ENCODE measurements around the gene RAB39A. TPM values are rescaled to one million over a fixed set of nuclear protein-coding genes. Genes with fewer than 3 reads are reported as not detected.

Gene RAB39A
- total RNA-seq, 1 experiment from 2014 or later = 1.1 TPM

DNA sequence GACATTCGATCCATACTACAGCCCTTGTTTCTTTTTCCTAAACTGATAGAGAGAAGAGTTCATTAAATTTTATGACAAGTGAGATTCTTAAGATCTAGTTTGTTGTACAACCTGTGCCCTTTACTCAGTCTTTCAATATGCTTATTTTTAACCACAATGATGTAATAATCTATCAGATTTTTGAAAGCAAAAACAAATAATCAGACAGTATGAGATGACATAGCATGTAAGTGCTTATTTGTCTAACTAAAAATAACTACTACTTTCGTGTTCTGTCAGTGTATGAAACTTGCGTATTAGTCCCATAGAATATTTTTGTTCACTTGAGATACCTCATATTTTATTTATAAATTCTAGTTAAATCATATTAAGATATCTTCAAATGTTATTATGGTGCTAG lies 33.2 kb downstream of the RAB39A start:
- no peak for DNase-seq (ENCODE audit: low read depth)

DNA sequence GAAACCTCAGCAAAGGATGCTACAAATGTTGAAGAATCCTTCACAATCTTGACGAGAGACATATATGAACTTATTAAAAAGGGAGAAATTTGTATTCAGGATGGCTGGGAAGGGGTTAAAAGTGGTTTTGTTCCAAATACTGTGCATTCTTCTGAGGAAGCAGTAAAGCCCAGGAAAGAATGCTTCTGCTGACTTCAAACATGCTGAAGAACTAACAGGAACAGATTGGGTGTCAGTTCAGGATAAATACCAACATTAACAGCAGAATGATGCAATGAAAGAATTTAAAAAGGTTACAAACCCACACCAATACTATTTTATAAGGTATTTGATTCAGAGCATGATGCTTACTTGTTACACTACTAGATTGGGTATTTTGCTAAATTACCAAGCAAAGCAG lies 33.9 kb downstream of the RAB39A start:
- DNase-seq (ENCODE audit: low read depth) = no peak

DNA sequence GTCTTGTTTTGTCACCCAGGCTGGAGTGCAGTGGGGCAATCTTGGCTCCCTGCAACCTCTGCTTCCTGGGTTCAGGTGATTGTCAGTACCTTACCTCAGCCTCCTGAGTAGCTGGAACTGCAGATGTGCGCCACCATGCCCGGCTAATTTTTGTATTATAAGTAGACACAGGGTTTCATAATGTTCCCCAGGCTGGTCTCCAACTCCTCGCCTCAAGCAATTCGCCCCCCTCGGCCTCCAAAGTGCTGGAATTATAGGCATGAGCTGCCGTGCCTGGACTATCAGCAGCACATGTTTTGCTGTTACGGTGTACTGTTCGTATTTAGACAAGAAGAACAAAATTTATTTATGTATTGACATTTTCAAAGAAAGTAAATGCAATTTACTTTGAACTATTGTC lies 34.8 kb downstream of the RAB39A start:
- DNase-seq (ENCODE audit: low read depth) = no peak

DNA sequence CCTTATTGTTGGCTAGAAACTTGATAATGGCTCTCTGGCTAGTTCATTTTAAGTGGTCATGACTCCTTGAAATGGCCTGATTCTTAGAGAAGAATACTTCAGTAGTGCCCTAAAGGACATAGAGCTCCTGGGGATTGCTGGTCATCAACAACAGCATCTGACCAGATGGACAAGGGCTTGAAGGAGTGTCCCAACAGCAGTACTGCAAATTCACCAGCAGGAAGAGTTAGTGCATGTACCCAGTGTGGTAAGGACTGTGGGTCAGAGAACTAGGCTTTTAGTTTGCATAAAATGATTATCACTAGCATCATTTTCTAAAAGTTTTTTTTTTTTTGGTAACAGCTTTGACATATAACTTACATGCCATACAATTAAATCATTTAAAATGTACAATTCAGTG lies 41.0 kb downstream of the RAB39A start:
- peak; percentile 7 for DNase-seq (ENCODE audit: low read depth)

DNA sequence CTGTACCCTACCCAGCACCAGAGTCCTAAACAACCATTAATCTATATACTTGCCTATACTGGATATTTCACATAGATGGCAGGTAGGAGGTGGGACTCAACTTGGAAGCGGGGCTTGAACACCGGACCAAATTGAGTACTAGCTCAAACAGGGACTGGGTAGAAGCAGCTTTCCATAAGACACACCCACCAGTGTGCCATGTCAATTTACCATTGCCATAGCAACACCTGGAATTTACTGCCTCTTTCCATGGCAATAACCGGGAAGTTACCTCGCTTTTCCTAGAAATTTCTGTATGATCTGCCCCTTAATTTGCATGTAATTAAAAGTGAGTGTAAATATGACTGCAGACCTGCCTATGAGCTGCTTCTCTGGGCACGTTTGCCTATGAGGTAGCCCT lies 41.8 kb downstream of the RAB39A start:
- no peak for DNase-seq (ENCODE audit: low read depth)

DNA sequence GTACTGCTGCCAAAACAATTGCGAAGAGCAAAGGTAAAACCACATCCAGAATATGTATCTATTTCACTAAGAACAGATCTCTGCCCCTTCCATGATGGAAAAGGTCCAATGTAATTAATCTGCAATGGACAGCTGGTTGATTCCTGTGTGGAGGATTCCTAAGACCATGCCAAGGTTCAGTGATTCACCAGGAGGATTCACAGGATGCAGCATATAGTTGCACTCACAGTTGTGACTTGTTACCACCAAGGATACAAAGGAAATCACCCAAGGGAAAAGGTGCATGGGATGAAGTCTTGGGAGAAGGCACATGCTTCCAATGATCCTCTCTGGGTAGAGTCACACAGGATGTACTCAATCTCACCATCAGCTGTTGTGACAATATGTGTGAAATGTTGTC lies 45.4 kb downstream of the RAB39A start:
- DNase-seq (ENCODE audit: low read depth) = no peak

DNA sequence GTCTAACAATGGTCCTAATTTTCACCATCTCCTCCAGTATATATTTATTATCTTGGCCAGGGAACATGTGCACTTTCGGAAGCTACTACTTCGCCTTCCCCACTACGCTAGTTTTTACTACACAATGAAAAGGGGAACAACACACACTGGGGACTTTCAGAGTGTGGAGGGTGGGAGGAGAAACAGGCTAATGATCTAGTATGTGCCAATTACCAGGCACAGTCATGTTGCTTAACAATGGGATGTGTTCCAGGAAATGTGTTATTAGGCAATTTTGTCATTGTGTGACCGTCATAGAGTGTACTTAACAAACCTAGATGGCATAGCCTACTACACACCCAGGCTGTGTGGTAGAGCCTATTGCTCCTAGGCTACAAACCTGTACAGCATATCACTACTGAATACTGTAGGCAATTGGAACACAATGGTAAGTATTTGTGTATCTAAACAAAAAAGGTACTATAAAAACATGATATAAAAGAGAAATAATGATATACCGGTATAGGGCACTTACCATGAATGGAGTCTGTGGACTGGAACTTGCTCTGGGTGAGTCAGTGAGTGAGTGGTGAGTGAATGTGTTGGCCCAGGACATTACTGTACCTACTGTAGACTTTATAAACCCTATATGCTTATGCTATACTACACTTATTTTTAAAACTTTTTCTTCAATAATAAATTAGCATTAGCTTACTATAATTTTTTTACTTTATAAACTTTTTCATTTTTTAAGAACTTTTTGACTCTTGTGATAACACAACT lies 60.3 kb downstream of the RAB39A start:
- no peak for DNase-seq (ENCODE audit: low read depth)

DNA sequence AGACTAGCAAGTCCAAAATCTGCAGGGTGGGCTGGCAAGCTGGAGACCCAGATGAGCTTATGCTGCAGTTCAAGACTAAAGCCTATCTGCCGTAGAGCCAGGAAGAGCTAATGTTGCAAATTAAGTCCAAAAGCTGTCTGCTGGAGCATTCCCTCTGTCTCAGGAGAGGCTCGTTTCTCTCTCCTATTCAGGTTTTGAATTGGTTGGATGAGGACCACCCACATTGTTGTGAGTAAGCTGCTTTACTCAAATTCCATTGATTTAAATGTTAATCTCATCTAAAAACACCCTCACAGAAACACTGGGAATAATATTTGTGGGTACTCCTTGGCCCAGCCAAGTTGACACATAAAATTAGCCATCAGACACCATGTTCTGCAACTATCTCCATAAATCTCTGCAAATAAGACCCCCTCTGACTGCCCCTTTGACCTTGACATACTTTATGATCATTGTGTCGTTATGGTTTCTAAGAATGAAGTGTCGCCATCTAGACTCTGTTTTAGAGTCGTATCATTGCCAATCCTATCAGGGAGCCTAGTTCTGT lies 63.7 kb downstream of the RAB39A start:
- no peak for DNase-seq (ENCODE audit: low read depth)

DNA sequence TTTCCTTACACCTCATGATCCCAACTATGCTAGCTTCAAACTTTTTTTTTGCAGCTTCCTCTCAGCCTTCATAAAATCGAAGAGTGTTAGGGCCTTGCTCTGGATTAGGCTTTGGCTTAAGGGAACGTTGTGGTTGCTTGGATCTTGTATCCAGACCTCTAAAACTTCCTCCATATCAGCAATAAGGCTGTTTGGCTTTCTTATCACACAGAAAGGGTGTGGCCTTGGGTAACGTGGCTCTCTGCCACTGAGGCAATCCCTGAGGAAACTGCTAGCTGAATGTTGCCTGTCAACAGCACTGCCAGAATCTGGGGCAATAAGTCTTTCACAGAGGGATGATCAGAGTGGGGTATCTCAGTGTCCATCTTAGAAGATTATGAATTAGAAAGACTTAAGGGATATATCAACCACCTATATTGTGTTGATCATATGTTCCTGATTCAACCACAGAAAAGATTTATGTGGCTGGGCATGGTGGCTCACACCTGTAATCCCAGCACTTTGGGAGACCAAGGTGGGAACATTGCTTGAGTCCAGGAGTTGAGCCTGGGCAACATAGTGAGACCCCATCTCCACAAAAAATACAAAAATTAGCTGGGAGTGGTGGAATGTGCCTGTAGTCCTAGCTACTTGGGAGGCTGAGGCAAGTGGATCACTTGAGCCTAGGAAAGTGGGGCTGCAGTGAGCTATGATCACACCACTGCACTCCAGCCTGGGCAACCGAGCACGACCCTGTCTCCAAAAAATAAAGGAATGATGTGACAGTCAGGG lies 67.9 kb downstream of the RAB39A start:
- no peak for DNase-seq (ENCODE audit: low read depth)

DNA sequence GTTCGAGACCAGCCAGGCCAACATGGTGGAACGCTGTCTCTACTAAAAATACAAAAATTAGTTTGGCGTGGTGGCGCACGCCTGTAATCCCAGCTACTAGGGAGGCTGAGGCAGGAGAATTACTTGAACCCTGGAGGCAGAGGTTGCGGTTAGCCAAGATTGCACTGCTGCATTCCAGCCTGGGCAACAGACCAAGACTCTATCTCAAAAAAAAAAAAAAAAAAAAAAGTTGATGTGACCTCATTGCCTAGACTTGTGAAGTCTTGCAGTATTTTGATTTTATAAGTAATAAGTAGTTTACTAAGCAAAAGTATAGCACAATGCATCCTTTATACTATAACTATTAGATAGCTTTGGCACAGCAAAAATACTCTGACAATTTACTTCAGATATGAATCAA lies 70.5 kb downstream of the RAB39A start:
- no peak for DNase-seq (ENCODE audit: low read depth)

DNA sequence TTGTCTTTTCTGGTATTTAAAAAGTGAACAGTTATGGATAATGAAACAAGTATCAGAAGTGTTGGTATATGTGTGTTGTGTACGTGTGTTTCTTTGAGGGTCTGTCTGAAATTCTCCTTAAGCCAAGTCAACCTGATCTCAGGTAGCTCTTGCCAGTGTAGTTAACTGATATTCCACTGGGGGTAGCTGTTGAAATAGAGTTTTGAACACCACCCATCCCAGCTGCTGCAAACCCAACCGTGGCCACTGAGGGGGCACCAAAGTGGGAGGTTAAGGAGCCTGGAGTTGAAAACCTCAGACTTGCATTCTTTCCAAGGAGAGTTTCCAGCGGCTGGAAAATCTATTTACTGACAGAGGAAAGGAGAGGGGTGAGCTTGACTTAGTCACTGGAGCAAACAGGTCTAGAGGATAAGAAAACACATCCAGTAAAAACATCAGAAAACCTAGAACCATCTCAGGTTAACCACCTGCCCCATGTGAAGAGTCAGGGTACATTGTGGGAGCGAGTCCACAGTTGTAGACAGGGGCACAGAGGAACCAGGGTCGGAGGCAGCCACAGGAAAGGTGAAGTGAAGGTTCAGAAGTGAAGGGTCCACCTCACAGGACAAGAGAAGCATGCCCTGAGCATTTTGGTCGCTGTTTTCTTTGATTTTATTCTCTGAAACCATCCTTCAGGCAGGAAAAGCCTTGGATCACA lies 71.7 kb downstream of the RAB39A start:
- DNase-seq (ENCODE audit: low read depth) = peak; percentile 47

DNA sequence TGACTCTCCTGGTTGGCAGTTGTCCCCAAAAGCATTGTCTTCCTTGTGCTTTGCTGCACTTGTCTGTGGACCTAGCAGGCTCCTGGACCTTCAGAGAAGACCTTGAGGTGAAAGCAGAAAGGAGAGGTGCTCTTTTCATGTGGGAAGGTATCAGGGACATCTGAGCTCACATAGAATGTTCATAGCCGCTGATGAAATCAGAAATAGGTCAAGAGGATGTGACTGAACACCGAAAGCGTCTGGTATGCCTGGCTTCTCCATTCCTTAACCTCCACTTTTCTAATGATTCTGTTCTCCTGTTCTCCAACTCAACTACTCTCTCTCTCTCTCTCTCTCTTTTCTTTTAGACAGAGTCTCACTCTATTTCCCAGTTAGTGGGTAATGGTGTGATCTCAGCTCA lies 74.2 kb downstream of the RAB39A start:
- DNase-seq (ENCODE audit: low read depth) = no peak

DNA sequence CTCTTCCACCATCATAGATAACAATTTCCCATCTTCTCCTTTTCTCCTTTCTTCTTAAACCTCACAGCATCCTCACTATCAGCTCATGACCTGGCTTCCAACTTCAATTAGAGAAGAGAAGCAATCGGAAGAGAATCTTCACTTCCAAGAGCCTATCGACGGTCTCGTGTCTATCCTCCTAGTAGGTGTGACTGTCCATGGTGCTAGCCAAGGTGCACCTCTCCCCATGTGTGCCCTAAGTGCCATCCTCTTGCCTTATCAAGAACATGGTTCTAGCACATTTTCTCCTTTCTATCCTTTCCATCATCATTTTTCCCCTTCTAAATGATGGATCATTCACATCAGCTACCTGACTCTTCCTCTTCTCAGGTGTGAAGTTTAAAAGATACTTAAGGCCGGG lies 75.4 kb downstream of the RAB39A start:
- no peak for DNase-seq (ENCODE audit: low read depth)

DNA sequence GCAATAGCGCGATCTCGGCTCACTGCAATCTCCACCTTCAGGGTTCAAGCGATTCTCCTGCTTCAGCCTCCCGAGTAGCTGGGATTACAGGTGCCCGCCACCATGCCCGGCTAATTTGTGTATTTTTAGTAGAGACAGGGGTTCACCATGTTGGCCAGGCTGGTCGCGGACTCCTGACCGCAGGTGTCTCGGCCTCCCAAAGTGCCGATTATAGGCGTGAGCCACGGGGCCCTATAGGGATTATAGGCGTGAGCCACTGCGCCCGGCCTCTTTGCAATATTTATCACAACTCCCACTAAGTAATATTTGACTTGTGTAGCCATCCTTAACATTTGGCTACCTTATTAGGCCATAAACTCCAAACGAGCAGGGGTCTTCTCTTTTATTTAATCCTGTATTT lies 79.6 kb downstream of the RAB39A start:
- DNase-seq (ENCODE audit: low read depth) = no peak

DNA sequence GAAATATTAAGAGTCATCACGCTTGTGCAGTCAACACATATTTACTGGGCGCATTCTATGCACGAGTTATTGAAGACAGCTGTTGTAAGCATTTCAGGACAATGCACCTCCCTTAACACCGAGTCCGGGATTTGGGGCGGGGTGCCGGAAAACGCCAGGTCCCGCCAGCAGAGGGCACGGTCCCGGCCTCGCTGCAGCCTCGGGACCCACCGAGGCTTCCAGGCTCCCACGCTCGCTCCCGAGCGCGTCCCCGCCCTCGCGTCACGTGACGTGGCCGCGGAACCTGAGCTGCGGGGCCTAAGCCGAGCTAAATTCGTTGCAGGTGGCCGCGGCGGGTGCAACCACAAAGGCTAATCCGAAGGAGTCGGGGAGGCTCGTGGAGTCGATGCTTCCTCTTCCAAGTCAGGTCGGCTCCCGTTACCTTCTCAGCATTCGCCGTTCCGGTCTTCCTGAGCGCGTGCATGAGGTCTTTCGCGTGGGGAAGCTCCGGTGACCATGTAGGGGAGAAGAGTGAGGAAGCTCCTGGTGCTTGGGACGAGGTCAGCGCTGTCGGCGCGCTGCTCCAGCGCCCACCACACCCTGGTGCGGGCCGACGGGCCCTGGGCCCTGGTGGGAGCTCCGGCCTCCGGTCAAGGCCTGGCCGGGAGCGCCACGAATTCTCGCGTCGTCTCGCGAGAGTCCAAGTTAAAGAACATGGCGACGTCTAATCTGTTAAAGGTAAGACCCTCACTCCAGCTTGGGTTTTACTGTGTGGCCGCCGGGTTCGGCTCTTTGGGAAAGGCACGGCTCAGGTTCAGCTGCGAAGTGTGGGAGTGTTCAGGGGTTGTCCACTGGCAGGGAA lies 80.6 kb downstream of the RAB39A start, which contains the start of gene CUL5:
TSS of gene CUL5 (plus strand) at position 243 of the 841 bp plus-strand sequence. CDS start at position 694, 451 bp downstream.
- DNase-seq (ENCODE audit: low read depth) = peak; percentile 88

DNA sequence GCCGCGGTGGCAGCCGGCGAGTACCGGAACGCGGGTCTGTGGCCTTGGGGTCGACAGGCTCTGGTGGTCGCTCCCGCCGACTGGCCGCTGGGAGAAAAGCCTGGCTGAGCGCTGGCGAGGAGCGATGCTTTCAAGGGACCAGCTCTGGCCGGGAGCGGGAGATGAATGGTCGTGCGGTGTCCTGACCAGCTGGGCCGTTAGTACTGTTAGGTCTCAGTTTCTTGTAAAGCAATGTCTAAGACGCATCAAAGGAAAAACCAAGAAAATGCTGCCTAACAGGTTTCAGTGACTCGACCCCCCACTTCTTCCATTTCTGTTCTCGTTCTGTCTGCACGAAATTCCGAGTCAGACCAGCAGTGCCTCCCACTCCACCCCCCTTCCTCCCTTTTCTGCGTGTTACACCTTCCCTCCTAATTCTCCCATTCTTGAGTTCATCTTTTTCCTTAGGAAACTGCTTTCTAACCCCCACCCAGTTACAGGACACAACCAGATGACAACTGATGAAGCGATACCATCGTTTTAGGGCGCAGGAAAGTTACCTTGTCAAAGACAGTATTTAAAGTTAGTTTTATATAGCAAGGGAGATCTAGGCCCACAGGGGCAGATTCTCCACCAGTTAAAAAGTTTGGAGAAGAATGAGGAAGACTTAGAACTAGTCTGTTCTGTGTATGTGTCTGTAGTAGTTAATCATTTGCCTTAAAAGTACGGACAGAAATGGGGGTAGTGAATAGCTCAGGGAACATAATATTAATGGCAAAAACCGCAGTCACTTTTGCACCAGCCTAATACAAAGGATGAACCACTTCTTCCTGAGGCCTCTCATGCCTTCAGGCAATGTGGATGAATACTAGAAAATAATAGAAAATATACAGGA lies 81.5 kb downstream of the RAB39A start:
- peak; percentile 10 for DNase-seq (ENCODE audit: low read depth)

DNA sequence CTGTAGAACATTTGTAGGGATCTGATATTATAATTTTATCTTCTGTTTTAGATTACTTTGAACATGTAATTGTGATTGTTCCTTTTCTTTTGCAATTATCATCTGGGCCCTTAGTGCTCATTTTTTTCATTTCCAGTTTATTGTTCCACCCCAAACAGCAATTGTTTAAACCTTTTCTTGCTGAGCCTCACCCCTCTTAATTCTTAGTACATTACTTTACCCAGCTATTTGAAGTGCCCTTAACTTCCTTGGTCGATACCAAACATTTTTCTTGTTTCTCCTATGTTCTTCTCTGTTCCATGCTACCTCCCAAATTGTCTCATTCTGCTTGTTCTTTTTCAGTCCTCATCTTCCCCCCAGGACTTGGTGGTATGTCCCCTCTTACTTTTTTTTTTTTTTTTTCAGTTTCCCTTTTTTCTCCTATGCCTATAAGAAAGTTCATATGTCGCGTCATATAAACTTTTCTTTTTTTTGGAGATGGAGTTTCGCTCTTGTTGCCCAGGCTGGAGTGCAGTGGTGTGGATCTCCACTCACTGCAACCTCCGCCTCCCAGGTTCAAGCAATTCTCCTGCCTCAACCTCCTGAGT lies 84.0 kb downstream of the RAB39A start:
- DNase-seq (ENCODE audit: low read depth) = no peak

Measured in RPMI7951 (cell line).